Glutamatergic neuron (in vitro differentiated cells): ENCODE measurements around the gene MPV17. TPM values are rescaled to one million over a fixed set of nuclear protein-coding genes. Genes with fewer than 3 reads are reported as not detected.
"Not testable (repeated sequence)": the region's sequence is repeated elsewhere in the genome, so short reads cannot be mapped to it uniquely, and the experiment has no call there.

ENCODE experiments used
- DNase-seq: peaks from one replicate; pipeline ENCODE4 v3.0.0; 2022
- H3K27ac Mint-ChIP-seq: one replicate; pipeline ENCODE4 v1.8.0; 2020; ENCODE audit warnings: mild to moderate bottlenecking, mixed read lengths, inconsistent platforms; ENCODE audit not compliant: unreplicated experiment
- H3K27me3 Mint-ChIP-seq: one replicate; pipeline ENCODE4 v1.8.0; 2020; ENCODE audit warnings: mild to moderate bottlenecking, moderate library complexity, mixed read lengths, inconsistent platforms; ENCODE audit not compliant: unreplicated experiment
- H3K36me3 Mint-ChIP-seq: one replicate; pipeline ENCODE4 v1.8.0; 2020; ENCODE audit warnings: mild to moderate bottlenecking, mixed read lengths, inconsistent platforms; ENCODE audit not compliant: unreplicated experiment
- H3K4me1 Mint-ChIP-seq: one replicate; pipeline ENCODE4 v1.8.0; 2020; ENCODE audit warnings: mild to moderate bottlenecking, low read depth, mixed read lengths, inconsistent platforms; ENCODE audit not compliant: unreplicated experiment
- H3K4me3 Mint-ChIP-seq: one replicate; pipeline ENCODE4 v1.8.0; 2020; ENCODE audit warnings: mild to moderate bottlenecking, mixed read lengths, inconsistent platforms; ENCODE audit not compliant: unreplicated experiment
- H3K9me3 Mint-ChIP-seq: one replicate; pipeline ENCODE4 v1.8.0; 2020; ENCODE audit warnings: mild to moderate bottlenecking, moderate library complexity, mixed read lengths, inconsistent platforms; ENCODE audit not compliant: unreplicated experiment
- total RNA-seq: library from RNA; stranded (reverse); fragmentation: NEBNext Ultra II Directional; extraction: Animal tissue kit (Norgen Biotek cat#: 25700); gene quantifications from one replicate; pipeline ENCODE4 v1.2.1, GENCODE V29; 2021; ENCODE audit not compliant: unreplicated experiment
- TF ChIP-seq, protein P1 (sequence below): fragments of 200-600 bp; sonication (generic); IDR thresholded peaks from one replicate; pipeline ENCODE4 v1.5.0; 2021; ENCODE audit not compliant: partially characterized antibody, unreplicated experiment

MPV17 gene
- total RNA-seq, 1 donor from 2014 or later = 56.6 TPM

DNA sequence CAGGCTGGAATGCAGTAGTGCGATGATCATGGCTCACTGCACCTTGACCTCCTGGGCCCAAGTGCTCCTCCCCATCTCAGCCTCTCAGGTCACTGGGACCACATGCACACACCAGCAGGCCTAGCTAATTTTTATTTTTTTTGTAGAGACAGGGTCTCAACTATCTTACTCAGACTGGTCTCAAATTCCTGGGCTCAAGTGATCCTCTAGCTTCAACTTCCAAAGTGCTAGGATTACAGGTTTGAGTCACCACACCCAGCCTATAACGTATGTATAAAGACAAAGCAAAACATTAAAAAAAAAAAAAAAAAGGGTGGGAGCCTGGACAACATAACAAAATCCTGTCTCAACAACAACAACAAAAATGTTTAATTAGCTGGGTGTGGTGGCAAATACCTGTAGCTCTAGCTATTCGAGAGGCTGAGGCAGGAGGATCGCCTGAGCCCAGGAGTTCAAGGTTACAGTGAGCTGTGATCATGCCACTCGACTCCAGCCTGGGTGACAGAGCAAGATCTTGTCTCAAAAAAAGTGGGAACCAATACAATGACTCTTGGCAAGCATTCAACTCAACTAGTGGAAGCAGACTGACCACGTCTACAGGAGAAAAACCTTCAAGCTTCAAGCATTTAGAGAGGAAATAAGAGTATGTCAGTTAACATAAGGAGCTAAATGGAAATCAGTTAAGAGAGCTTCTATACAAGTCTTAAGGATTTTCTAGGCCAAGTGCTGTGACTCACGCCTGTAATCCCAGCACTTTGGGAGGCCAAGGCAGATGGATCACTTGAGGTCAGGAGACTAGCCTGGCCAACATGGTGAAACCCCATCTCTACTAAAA is 31.1 kb upstream of the MPV17 start:
- H3K9me3 Mint-ChIP-seq = peaks cover 19% of the 10 kb centered on the region
- H3K4me1 Mint-ChIP-seq = peaks cover 10% of the 10 kb centered on the region
- H3K27ac Mint-ChIP-seq = no peak overlapping the region

DNA sequence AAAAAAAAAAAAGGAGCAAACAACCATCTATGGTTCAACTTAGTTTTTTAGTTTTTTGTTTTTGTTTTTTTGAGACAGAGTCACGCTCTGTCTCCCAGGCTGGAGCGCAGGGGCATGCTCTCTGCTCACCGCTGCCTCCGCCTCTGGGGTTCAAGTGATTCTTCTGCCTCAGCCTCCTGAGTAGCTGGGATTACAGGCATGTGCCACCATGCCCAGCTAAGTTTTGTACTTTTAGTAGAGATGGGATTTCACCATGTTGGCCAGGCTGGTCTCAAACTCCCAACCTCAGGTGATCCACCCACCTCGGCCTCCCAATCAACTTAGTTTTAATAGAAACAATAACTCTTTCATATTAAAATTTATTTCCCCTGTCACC is 30.5 kb upstream of the MPV17 start:
- H3K9me3 Mint-ChIP-seq = peaks cover 16% of the 10 kb centered on the region
- H3K4me3 Mint-ChIP-seq, H3K27ac Mint-ChIP-seq, H3K36me3 Mint-ChIP-seq, DNase-seq: not testable (repeated sequence)
- peaks cover 10% of the 10 kb centered on the region for H3K4me1 Mint-ChIP-seq
- H3K27me3 Mint-ChIP-seq = peaks cover 11% of the 10 kb centered on the region

More for the DNA sequence above, 31.1 kb upstream of the MPV17 start:
- no peak for DNase-seq
- Mint-ChIP-seq H3K4me3 (no peak overlapping the region), H3K27me3 (peaks cover 14% of the 10 kb centered on the region), H3K36me3 (no peaks in the 10 kb centered on the region)
- TF ChIP-seq, protein P1, sequence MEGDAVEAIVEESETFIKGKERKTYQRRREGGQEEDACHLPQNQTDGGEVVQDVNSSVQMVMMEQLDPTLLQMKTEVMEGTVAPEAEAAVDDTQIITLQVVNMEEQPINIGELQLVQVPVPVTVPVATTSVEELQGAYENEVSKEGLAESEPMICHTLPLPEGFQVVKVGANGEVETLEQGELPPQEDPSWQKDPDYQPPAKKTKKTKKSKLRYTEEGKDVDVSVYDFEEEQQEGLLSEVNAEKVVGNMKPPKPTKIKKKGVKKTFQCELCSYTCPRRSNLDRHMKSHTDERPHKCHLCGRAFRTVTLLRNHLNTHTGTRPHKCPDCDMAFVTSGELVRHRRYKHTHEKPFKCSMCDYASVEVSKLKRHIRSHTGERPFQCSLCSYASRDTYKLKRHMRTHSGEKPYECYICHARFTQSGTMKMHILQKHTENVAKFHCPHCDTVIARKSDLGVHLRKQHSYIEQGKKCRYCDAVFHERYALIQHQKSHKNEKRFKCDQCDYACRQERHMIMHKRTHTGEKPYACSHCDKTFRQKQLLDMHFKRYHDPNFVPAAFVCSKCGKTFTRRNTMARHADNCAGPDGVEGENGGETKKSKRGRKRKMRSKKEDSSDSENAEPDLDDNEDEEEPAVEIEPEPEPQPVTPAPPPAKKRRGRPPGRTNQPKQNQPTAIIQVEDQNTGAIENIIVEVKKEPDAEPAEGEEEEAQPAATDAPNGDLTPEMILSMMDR = no peak

DNA sequence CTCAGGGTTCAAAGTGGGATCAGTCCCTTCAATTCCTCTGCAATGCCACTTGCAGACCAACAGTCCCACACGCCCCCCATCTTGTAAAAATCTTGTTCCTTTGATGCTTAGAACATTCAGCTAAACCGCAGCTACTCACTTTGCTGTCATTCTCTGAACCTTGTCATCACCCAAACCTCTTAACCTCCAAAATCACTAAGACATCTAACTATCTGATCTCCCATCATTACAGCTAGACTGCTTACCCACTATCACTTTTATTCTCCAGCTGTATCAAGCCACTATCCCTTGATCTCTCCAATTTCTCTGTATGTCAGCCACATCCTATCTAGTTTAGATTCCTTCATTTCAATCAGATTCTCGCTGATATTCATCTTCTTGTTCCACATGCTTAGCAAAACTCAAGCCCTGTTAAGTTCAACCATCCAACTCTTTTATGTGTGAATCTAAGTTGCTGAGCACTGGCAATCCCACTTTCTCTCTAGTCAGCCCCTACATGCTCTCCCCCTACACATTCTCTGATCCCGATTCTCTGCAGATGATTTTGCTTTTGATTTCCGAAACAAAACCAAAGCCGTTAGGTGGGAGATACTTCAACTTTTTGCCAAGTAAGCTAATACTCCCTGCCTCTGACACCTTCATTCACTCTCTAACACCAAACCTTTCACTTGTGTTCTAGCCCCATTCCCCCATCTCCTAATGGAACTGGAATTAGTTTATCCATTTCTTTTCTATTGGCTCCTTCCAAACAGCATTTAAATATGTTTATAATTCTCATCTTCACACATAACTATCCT is 29.1 kb upstream of the MPV17 start:
- Mint-ChIP-seq H3K9me3 (peaks cover 16% of the 10 kb centered on the region), H3K36me3 (no peaks in the 10 kb centered on the region)

DNA sequence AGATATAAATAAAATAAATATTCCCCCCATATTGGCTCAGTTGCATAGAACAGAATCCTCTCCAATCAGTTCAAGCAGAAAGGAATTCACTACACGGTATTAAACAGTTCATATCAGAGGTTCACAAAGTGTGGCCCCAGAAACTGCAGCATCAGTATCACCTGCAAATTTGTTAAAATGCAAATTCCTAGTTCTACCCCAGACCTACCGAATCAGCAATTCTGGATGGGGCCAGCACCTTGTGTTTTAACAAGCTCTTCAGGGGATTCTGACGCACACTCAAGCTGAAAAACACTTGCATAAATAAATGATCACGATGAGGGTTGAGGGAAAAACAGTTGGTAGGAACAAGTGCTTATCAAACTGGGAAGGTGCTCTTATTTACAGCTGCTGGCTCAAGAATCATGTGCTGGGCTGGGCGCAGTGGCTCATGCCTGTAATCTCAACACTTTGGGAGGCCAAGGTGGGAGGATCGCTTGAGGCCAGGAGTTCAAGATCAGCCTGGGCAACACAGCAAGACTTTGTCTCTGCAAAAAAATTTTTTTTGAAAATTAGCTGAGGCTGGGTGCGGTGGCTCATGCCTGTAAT is 27.3 kb upstream of the MPV17 start:
- Mint-ChIP-seq H3K9me3 (peaks cover 6% of the 10 kb centered on the region), H3K4me3 (no peak overlapping the region), H3K27me3 (peaks cover 3% of the 10 kb centered on the region), H3K4me1 (peaks cover 3% of the 10 kb centered on the region), H3K36me3 (no peaks in the 10 kb centered on the region), H3K27ac (no peak overlapping the region)
- no peak for DNase-seq
- TF ChIP-seq, protein P1 = no peak

More for the DNA sequence above, 29.1 kb upstream of the MPV17 start:
- no peak overlapping the region for H3K27ac Mint-ChIP-seq
- DNase-seq = no peak
- H3K4me1 Mint-ChIP-seq = peaks cover 10% of the 10 kb centered on the region
- peaks cover 10% of the 10 kb centered on the region for H3K27me3 Mint-ChIP-seq
- H3K4me3 Mint-ChIP-seq = no peak overlapping the region
- TF ChIP-seq, protein P1 = no peak

DNA sequence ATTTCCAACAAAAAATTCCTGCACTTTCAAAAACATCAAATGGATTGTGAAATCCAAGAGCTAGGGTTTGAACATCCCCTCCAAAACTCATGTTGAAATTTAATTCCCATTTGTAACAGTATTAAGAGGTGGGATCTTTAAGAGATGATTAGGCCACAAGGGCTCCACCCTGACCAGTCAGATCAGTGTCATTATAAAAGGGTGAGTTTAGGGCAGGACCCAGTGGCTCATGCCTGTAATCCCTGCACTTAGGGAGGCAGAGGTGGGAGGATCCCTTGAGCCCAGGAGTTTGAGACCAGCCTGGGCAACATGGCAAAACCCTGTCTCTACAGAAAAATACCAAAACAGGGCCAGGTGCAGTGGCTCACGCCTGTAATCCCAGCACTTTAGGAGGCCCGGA is 24.7 kb upstream of the MPV17 start:
- no peak for DNase-seq
- TF ChIP-seq, protein P1 = no peak
- no peaks in the 10 kb centered on the region for H3K27me3 Mint-ChIP-seq
- H3K36me3 Mint-ChIP-seq = no peaks in the 10 kb centered on the region
- H3K27ac Mint-ChIP-seq = no peak overlapping the region
- peaks cover 6% of the 10 kb centered on the region for H3K9me3 Mint-ChIP-seq
- no peaks in the 10 kb centered on the region for H3K4me1 Mint-ChIP-seq
- H3K4me3 Mint-ChIP-seq = no peak overlapping the region
